GM19035 (cell line): ENCODE results near the gene SUMO4.
"Not testable (repeated sequence)": the region's sequence is repeated elsewhere in the genome, so short reads cannot be mapped to it uniquely, and the experiment has no call there.

ENCODE experiments used
- ATAC-seq: cut with Tn5 transposase; IDR thresholded peaks from one replicate; pipeline ENCODE4 v1.9.1; 2021; ENCODE audit not compliant: unreplicated experiment

SUMO4 gene

GRCh38 chr6:149431905-149432775 lies 32.1 kb downstream of the SUMO4 start:
- peak; percentile 87 for ATAC-seq

- no peak for ATAC-seq
These were observed 33.3 kb downstream of the SUMO4 start for GRCh38 chr6:149433405-149433804.

DNA sequence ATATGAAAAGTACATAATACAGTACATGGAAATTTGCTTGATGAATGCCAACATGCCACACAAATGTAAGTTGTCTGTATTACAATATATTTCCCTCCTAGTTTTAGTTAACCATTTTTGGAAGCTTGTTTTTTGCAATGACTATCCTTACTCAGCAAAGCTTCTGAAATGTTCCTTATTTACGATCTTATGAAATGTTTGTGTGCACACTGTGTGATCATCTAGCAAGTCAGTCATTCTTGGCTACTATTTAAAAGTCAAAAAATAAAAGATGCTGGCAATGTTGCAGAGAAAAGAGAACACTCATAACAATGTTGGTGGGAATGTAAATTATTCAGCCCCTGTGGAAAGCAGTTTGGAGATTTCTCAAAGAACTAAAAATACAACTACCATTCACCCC lies 33.8 kb downstream of the SUMO4 start:
- no peak for ATAC-seq

DNA sequence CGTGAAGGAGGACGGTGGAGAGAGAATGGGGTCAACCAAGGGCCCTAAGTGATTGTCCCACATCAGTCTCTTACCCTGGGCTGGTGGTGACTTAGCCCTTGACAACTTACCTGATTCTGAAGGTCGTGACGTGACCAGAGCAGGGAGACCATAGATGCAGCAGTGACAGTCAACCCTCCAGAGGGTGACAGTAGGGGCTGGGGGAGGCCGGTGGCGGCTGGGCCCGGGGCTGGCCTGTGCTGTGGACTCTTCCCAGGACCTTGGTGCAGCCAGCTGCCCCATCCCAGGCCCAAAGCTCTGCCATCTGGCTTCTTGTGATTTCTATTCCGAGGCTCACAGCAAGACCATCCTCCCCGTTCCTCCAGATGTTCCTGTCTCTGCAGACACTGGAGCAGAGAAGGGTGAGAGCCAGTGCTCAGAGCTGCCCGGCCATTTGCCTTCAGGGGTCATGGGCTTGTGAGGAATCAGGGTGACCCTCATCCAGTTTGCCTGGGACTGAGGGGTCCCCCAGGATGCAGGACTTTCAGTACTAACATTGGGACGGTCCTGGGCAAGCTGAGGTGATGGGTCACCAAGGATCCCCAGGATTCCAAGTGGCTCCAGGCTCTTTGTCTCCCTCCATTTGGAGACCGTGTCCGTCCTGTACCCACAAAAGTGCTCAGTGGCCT lies 36.0 kb downstream of the SUMO4 start:
- ATAC-seq: no peak

DNA sequence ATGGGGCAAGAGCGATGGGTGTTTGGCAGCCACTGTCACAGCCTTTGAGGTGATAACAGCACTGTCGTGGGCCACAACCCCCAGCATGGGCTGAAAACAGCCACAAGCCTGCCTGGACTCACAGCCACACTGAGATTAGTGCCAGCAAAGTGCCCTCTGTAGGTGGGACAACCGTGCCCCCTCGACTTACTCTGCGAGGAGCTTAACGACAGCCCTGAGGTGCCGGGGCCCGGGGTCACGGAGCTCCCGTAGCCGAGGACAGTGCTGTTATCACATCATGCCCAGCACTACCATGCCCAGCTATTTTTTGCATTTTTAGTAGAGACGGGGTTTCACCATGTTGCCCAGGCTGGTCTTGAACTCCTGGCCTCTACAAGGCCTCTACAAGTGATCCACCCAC lies 36.6 kb downstream of the SUMO4 start:
- ATAC-seq: no peak

DNA sequence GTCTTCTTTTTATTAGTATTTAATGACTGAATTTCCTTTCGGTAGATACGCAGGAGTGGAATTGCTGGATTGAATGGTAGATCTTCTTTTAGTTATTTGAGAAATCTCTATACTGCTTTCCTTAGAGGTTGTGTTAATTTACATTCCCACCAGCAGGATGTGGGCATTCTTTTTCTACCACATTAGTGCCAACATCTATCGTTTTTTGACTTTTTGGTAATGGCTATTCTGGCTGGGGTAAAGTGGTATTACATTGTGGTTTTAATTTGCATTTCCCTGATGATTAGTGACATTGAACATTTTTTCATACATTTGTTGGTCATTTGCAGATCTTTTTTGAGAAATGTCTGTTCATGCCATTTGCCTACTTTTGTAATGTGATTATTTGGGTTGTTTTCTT lies 37.1 kb downstream of the SUMO4 start:
- ATAC-seq: no peak

DNA sequence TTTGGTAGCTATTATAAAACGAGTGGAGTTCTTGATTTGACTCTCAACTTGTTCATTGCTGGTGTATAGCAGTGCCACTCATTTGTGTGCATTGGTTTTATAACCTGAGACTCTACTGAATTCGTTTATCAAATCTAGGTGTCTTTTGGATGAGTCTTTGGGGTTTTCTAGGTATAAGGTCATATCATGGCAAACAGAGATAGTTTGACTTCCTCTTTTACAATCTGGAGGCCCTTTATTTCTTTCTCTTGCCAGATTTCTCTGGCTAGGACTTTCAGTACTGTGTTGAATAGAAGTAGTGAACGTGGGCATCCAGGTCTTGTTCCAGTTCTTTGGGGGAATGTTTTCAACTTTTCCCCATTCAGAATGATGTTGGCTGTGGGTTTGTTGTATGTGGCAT lies 38.8 kb downstream of the SUMO4 start:
- no peak for ATAC-seq

DNA sequence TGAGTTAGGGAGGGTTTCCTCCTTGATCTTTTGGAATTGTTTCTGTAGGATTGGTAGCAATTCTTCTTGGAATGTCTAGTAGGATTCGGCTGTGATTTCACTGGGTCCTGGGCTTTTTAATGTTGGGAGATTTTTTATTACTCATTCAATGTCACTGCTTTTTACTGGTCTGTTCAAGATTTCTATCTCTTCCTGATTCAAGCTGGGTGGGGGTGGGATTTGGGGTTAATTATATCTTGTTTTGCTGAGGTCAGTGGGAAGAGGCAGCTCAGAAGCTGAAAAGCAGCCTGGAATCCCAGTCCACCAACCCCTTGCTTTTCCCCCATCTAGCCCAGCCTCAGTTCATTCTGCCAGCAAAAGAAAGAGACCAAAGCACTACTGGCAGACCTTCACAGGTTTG lies 39.6 kb downstream of the SUMO4 start:
- ATAC-seq: no peak

GRCh38 chr6:149440735-149441671 lies 40.9 kb downstream of the SUMO4 start:
- no peak for ATAC-seq

DNA sequence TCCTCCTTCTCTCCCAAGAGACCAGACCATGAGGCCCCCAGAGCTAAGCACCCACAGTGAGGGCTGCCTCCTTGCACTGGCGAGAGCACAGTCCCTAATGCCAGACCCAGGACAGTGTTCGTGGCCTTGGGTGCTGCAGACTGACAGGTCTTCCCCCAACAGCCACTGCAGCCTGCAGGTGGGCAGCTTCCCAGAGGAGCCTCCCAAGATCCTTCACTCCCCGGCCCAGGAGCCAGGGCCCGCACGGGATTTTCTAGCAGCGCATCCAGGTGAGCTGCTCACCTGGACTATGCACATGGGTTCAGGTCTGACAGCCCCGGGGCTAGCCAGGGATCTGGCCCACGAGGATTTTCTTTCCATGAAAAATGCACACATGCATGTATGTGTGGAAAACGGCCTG lies 41.7 kb downstream of the SUMO4 start:
- ATAC-seq: no peak

DNA sequence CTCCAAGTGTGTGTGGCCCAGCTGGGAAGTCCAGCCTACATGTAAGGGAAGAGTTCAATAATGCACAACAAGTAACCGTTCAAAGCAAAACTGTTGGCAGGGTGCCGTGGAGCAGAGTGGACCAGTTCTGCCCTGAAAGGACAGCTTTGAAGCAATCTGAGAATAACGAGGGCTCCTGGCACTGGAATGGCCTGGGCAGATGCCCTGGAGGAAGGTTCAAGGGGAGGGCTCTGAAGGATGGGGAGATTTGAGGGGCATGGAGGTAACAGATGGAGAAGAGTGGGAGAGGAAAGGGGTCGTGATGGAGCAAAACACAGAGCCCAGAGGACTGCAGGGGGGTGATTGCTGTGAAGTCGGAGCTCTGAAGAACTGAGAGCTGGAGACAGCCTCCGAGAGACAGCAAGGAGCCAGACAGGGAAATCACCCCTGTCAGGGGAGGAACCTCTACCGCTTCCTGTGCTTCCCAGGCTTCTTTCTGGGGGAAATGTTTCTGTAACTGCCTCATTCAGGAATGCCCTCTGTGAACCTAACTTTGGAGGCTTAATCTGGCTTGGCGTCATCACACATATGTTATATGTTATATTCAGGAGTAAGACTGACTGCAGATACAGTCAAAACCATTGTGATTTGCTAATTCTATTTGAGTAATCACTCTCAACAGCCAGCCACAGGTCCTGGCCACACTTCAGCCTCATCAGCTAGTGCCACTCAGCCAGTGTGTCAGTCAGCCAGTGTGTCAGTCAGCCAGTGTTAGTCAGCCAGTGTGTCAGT lies 43.5 kb downstream of the SUMO4 start:
- no peak for ATAC-seq

DNA sequence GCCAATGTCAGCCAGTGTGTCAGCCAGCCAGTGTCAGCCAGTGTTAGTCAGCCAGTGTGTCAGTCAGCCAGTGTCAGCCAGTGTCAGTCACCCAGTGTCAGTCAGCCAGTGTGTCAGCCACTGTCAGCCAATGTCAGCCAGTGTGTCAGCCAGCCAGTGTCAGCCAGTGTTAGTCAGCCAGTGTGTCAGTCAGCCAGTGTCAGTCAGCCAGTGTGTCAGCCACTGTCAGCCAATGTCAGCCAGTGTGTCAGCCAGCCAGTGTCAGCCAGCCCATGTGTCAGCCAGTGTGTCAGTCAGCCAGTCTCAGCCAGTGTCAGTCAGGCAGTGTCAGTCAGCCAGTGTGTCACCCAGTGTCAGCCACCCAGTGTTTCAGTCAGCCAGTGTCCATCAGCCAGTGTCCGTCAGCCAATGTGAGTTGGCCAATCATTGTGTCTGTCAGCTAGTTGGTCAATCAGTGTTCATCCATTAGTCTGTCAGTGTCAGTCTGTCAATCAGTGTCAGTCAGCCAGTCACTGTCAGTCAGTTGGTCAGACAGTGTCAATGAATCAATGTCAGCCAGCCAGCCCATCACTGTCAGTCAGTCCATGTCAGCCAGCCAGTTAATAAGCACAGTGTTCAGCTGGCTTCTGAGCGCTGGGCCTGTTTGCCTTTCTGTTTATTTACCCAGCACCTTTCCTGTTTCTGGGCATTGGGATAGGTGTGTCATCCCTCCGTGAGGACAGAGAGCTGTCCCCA lies 44.5 kb downstream of the SUMO4 start:
- not testable (repeated sequence) for ATAC-seq

DNA sequence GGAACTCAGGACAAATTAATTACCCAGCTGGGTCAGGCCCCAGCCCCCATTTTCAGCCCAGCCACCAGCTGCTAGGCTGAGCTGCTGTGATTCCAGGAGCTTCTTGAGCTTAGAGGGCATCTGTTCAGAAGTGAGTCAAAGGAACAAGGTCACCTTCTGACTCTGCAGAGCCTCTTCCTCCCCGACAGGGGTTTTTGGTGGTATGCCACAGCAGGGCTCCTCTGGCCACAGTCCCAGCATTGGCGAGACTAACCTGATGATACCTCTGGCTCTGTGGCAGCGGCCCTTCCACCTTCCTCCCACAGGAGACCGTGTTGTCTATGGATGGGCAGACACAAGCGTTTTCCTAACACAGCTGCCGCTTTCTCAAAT lies 45.0 kb downstream of the SUMO4 start:
- ATAC-seq: no peak

DNA sequence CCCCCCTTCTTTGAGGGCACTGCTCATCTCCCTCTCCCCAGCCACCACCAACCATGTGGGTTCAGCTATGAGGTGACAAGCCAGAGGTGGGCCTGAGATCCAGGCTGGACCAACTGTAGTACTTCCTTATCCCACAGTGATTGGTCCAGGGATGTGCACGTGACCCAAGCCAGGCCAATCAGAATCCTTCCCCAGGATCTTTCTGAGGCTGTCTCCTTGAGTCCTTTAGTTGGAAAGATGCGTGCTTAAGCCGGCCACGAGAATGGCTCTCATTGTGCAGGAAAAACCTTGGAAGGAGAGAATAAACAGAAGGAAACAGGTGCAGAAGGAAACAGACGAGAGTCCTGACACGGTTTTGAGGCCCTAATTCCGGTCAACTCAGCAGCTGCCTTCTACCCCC lies 45.5 kb downstream of the SUMO4 start:
- ATAC-seq: no peak

- no peak for ATAC-seq
These were observed 46.8 kb downstream of the SUMO4 start for GRCh38 chr6:149446791-149447376.

DNA sequence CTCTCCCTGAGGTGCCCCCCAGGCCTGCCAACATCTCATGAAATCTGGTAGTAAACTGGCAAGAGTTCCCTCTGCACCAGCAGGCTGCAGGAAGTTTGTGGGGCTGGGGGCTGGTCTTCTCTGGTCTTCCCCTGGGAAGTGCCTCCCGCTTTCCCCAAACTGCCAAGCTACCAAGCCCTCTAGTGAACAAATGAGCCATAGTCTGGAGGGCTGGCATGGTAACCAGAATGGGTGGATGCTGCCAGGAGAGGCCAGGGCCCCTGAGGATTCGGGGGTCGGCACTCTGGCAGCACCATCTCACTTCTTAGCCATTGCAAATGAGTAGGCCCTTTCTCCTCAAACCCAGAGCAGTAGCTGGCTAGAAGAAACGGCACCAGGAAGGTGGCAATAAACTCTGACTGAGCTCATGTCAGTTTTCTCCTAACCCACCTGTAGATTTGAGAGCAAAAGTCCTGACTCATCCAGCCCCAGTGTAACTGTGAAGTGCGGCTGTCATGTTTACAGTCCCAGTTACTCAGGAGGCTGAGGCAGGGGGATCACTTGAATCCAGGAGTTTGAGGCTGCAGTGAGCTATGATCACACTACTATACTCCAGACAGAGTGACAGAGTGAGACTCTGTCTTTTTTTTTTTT lies 48.9 kb downstream of the SUMO4 start:
- no peak for ATAC-seq

DNA sequence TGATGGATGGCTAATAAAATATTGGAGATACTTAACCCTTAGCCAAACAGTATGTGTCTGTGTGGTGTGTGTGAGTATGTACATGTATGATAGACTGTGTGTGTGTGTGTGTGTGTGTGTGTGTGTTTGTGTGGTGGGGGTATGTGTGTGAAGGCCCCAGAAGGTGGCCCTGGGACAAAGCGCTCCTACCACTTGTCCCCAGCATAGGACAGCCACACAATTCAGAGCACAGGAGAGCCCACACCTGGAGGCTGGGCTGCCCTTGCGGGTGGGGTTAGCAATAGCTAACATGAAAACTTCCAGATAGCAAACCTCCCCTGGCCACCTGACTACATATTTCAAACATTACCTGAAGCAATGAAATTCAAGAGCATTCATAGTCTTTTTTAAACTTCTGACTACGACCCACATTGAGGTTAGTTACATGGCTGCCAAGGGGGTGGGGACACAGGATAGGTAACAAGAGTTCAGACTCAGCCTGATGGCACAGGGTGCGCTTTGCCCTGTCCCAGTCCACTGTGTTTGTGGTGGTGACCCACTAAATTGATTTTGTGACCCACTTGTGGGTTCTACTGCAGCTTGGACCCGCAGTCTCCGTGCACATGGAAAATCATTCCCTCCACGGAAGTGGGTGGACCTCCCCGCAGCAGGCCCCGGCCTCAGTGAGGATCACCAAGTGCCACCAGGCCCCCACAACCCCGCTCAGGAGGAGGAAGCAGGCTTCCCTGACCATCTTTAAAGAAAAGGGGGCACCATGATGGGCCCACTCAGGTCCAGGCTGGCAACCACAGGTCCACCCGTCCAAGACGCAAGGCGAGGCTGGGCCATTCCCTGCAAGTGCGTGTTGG lies 50.0 kb downstream of the SUMO4 start:
- ATAC-seq: no peak
